IgD-negative memory B cell (primary cell): ENCODE results near the gene KCTD5. TPM values are rescaled to one million over a fixed set of nuclear protein-coding genes. Genes with fewer than 3 reads are reported as not detected.

Source experiments
- H3K27ac Mint-ChIP-seq, 3 donors: one replicate each; pipeline ENCODE4 v1.8.0; 2020 to 2022; ENCODE audit warnings: mild to moderate bottlenecking in 3 of 3, mixed read lengths in 3 of 3, moderate library complexity in 1 of 3
- H3K27me3 Mint-ChIP-seq: one replicate; pipeline ENCODE4 v1.8.0; 2021; ENCODE audit warnings: mixed read lengths
- H3K36me3 Mint-ChIP-seq: one replicate; pipeline ENCODE4 v1.8.0; 2020; ENCODE audit warnings: mild to moderate bottlenecking, mixed read lengths
- H3K4me1 Mint-ChIP-seq, 3 donors: one replicate each; pipeline ENCODE4 v1.8.0; 2020 to 2022; ENCODE audit warnings: mixed read lengths in 3 of 3, mild to moderate bottlenecking in 1 of 3
- H3K4me3 Mint-ChIP-seq, 4 donors: one replicate each; pipeline ENCODE4 v1.8.0; 2020 to 2022; ENCODE audit warnings: mild to moderate bottlenecking in 4 of 4, mixed read lengths in 4 of 4, moderate library complexity in 3 of 4
- H3K9me3 Mint-ChIP-seq, 3 donors: one replicate each; pipeline ENCODE4 v1.8.0; 2020 to 2021; ENCODE audit warnings: mixed read lengths in 3 of 3, mild to moderate bottlenecking in 1 of 3
- polyA plus RNA-seq: library from polyadenylated mRNA; unstranded; fragments of 300-500 nt; fragmentation: Illumina TruSeq; gene quantifications from one replicate; pipeline ENCODE4 v1.2.3, GENCODE V29; 2021

Gene KCTD5
- polyA plus RNA-seq, 1 donor from 2014 or later, result 24.9 TPM

DNA sequence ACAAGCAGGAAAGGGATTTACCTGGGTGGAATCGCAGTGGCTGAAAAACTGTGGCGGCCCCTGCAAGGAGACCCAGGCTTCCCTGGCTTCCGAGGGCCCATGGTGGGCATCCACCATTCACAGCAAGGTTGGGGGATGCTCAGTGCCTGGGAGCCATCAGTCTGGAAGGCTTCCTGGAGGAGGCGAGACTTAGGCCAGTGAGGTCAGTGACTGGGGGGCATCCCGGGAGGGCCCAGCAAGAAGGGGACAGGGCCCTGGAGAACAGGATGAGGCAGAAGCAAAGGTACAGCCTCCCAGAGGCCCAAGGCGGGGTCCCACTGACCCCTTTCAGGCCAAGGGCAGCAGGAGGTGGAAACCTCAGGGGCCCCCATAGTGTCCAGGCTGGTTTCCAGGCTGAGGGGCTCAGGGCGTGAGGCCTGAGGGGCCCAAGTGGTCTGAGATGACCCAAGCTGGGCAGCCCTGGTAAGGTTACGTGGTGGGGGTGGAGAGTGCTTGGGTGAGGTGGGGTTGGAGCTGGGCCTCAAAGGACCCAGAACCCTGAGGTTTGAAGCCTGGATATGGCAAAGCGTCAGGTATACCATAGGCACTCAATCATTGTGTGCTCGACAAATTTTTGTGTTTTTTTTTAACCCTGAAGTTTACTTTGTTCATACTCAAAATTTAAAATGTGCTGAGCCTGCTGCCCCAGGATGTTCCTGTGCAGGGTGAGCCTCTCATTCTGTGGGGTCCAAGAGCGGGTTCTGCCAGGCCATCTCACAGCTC is 54.3 kb downstream of the KCTD5 start:
- Mint-ChIP-seq H3K4me1 (no peaks in the 10 kb centered on the region), H3K27ac (no peak overlapping the region), H3K27me3 (peaks cover 3% of the 10 kb centered on the region), H3K9me3 (no peaks in the 10 kb centered on the region), H3K36me3 (peaks cover 4% of the 10 kb centered on the region), H3K4me3 (no peak overlapping the region)

DNA sequence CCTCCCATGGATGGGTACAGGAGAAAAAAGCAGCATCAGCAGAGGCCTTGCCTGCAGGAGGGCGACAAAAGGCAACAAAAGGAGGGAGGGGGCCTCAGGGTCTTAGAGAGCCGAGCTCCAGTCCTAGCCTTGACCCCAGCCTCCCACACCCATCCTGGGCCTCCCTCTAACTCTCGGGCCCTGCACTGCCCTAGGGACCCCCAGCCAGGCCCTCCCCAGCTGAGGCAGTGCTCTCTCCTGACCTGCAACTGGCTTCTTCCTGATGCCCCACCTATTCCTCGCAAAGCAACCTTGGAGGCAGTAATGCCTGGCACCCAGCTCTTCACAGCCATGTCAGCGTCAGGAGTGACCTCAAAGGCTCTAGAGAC is 54.9 kb downstream of the KCTD5 start:
- Mint-ChIP-seq H3K36me3 (peaks cover 4% of the 10 kb centered on the region), H3K27ac (no peak overlapping the region), H3K4me3 (no peak overlapping the region), H3K4me1 (no peaks in the 10 kb centered on the region), H3K27me3 (peaks cover 3% of the 10 kb centered on the region), H3K9me3 (no peaks in the 10 kb centered on the region)

DNA sequence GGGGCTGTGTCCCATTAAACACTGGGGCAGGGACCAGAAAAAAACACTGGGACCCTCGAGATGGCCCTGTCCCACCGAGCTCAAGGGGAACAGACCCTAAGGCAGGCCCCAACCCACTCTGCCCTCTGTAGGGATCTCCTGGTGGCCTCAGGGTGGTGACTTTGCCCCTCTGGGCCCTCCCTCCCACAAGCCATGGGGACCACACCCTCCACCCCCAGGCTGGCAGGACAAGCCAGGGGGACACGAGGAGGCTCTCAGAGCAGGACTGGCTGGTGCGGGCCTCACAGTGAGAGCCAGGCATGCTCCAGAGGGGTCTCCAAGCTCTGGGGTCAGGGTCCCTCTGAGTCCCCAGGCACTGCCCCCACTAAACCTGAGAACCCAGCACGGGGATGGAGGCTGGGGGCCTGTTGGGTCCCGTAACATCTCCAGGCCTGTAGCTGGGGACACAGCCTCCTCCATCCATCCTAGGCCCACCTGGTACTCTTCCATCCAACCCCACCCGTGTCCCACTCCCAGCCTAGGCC is 55.6 kb downstream of the KCTD5 start:
- no peak overlapping the region for H3K27ac Mint-ChIP-seq
- no peak overlapping the region for H3K4me3 Mint-ChIP-seq
- H3K9me3 Mint-ChIP-seq, result no peaks in the 10 kb centered on the region
- peaks cover 4% of the 10 kb centered on the region for H3K36me3 Mint-ChIP-seq
- H3K4me1 Mint-ChIP-seq, result no peaks in the 10 kb centered on the region
- H3K27me3 Mint-ChIP-seq, result peaks cover 3% of the 10 kb centered on the region

DNA sequence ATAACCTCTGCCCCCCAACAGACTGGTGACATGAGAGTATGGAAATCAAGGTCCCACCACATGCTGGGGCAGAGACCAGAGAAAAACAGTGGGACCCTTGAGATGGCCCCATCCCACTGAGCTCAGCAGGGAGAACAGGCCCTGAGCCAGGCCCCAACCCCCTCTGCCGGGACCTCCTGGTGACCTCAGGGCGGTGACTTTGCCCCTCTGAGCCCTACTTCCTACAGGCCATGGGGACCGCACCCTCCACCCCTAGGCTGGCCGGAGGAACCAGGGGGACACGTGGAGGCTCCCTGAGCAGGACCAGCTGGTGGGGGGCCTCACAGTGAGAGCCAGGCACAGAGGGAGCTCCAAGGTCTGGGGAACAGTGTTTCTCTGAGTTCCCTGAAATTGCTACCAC is 56.3 kb downstream of the KCTD5 start:
- H3K9me3 Mint-ChIP-seq, result no peaks in the 10 kb centered on the region
- no peak overlapping the region for H3K4me3 Mint-ChIP-seq
- no peaks in the 10 kb centered on the region for H3K4me1 Mint-ChIP-seq
- H3K27me3 Mint-ChIP-seq, result peaks cover 3% of the 10 kb centered on the region
- no peak overlapping the region for H3K27ac Mint-ChIP-seq
- H3K36me3 Mint-ChIP-seq, result peaks cover 4% of the 10 kb centered on the region

DNA sequence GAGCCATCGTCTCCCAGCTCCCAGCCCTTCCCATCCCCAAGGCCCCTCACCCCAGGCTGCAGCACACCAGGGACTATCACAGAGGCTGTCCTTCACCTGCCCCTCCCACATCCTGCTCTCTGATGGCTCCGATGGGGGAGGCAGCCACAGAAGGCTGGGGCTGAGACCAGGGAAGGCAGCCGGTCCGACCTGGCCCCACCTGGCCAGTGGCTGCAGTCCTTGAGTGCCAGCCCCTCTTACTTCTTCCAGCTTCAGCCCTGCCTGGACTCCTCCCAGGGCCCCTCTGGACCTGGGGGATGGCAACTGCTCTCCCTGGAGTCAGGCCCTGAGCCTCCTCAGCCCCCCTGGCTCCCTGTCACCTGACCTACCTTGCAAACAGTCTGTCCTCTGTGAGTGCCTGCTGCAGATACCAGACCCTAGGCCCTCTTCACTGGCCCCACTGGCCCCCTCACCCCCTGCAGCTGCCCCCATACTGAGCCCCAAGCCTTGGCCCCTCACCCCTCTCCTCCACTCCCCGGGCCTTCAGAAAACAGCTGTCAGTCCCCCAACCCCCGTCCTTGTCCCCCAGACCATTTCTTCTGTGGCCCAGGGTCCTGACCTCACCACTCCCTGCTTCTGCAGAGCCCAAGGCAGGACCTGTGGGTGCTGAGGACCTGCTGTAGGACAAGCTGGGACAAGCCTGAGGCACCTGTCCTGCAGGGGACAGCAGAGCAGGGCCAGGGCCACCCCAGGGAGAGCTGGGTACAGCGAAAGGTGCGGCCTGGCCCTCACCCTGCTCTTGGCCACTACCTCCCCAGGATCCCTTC is 57.5 kb downstream of the KCTD5 start:
- Mint-ChIP-seq H3K36me3 (peaks cover 4% of the 10 kb centered on the region), H3K9me3 (no peaks in the 10 kb centered on the region), H3K4me3 (no peak overlapping the region), H3K27ac (no peak overlapping the region), H3K4me1 (no peaks in the 10 kb centered on the region), H3K27me3 (no peaks in the 10 kb centered on the region)

DNA sequence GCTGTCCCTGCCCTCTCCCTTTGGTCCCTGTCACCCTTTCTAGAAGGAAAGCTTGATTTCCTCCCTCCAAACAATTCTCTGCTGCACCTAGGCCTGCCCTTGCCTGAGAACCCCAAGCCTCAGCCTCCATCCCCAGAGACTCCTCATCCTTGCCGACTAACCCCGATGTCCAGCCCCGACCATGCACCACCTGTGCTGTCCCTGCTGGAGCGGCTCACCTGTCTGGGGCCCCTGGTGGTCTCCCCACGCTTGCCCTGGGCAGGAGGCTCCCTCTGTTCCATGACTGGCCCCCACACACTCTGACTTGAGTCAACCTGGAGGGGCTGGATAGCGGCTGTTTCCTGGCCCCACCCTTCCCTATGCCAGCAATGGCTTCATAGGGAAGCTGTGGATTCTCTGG is 58.2 kb downstream of the KCTD5 start:
- Mint-ChIP-seq H3K9me3 (no peaks in the 10 kb centered on the region), H3K27me3 (no peaks in the 10 kb centered on the region), H3K4me1 (no peaks in the 10 kb centered on the region), H3K36me3 (peaks cover 4% of the 10 kb centered on the region), H3K27ac (no peak overlapping the region), H3K4me3 (no peak overlapping the region)

DNA sequence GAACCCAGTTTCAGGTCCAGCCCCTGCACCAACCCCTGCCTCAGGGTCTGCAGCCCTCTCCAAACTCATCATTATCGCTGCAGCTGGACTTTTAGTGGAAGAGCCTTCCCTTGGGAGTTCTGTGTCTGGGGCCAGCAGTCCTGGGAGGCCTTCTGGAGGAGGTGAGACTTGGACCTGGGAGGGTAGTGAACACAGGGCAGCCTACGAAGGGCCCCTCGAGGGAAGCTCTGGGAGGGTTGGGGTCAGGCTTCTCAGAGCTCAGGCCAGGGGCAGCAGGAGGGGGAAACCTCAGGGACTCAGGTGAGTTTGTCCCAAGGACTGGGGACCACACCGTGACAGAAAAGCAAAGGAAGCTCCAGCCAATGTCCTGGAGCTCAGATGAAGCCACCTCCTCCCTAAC is 58.8 kb downstream of the KCTD5 start:
- H3K4me1 Mint-ChIP-seq, result no peaks in the 10 kb centered on the region
- H3K27ac Mint-ChIP-seq, result no peak overlapping the region
- no peaks in the 10 kb centered on the region for H3K9me3 Mint-ChIP-seq
- no peaks in the 10 kb centered on the region for H3K27me3 Mint-ChIP-seq
- H3K4me3 Mint-ChIP-seq, result no peak overlapping the region
- peaks cover 4% of the 10 kb centered on the region for H3K36me3 Mint-ChIP-seq

DNA sequence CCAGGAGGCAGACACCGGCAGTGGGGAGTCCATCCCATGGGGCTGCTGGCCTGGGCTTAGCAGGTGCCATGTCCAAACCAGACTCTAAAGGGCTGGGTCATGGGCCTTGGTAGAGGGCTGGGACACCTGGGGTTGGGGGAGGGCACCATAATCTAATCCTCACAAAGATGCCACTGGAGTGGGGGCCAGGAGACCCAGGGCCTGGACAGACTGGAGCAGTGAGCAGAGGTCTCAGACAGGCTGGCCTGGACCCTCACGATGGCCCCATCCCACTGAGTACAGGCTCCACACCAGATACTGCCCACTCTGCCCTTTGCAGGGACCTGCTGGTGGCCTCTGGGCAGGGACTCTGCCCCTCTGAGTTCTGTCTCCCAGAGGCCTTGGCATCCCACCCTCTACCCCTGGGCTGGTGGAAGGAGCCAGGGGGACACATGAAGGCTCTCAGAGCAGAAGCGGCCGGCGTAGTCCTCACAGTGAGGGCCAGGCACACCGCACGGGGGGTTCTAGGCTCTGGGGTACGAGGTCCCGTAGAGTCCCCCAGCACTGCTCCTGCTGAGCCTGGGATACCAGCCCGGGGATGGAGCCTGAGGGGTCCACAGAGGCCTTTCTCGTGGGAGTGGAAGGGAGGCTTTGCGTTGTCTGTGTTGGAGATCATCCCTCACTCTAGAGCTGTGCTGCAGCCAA is 60.1 kb downstream of the KCTD5 start:
- Mint-ChIP-seq H3K4me1 (no peaks in the 10 kb centered on the region), H3K27me3 (no peaks in the 10 kb centered on the region), H3K9me3 (no peaks in the 10 kb centered on the region), H3K4me3 (no peak overlapping the region), H3K27ac (no peak overlapping the region), H3K36me3 (peaks cover 4% of the 10 kb centered on the region)

DNA sequence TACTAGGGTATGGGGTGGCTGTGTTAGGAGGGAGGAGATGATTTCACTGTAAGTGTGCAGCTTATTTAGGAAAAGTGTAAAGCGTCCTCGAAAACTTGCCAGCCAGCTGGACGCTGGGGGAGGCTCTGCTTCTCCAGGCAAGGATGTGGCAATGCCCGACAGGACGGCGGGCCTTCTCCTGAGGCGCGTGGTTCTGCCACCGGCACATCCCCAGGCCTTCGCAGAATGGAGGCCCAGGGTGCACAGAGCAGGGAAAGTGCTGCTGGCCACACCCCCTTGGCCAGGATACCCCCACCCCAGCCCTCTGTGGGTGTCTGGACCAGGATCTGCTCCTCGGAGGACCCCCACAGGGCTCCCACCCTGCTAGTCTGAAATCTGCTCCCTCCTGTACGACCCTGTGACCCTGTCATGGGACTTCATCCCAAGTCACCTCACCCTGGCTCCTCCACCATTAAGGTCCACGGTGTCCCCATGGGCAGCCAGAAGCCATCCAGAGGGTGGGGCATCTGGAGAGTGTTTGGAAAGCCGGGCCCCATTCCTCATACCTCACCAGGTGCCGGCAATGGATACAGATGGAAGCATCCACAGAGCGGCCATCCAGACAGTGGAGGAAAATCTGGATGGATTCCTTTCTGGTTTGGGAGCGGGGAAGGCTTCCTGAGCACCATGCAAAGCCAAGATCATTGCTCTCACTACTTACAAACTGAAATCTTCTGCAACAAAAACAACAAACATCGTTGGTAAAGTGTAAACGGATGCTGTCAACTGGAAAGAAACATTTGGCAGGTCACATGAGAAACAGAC is 60.9 kb downstream of the KCTD5 start:
- Mint-ChIP-seq H3K4me3 (peak overlapping the region in 1 of 4 donors; percentile 14), H3K27me3 (no peaks in the 10 kb centered on the region), H3K36me3 (peaks cover 3% of the 10 kb centered on the region), H3K9me3 (no peaks in the 10 kb centered on the region), H3K27ac (no peak overlapping the region), H3K4me1 (no peaks in the 10 kb centered on the region)

DNA sequence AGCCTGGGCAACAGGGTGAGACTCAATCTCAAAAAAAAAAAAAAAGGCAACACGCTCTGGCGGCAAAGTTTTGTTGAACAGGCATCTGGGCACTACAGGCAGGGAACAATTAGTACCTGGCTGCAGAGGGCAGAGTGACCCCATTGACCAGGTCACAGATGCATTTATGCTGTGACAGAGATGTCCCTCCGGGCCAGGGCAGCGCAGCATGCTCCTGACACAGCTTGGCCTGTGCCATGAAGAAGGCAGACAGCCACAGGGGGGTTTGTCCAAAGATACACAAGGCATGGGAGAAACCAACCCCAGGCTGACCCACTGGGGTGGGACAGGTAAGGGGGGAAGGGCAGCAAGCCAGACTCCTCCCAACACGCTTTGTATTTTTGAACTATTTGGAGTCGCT is 62.4 kb downstream of the KCTD5 start:
- Mint-ChIP-seq H3K36me3 (peaks cover 2% of the 10 kb centered on the region), H3K27me3 (no peaks in the 10 kb centered on the region), H3K4me3 (no peak overlapping the region), H3K4me1 (no peaks in the 10 kb centered on the region), H3K9me3 (no peaks in the 10 kb centered on the region), H3K27ac (no peak overlapping the region)

DNA sequence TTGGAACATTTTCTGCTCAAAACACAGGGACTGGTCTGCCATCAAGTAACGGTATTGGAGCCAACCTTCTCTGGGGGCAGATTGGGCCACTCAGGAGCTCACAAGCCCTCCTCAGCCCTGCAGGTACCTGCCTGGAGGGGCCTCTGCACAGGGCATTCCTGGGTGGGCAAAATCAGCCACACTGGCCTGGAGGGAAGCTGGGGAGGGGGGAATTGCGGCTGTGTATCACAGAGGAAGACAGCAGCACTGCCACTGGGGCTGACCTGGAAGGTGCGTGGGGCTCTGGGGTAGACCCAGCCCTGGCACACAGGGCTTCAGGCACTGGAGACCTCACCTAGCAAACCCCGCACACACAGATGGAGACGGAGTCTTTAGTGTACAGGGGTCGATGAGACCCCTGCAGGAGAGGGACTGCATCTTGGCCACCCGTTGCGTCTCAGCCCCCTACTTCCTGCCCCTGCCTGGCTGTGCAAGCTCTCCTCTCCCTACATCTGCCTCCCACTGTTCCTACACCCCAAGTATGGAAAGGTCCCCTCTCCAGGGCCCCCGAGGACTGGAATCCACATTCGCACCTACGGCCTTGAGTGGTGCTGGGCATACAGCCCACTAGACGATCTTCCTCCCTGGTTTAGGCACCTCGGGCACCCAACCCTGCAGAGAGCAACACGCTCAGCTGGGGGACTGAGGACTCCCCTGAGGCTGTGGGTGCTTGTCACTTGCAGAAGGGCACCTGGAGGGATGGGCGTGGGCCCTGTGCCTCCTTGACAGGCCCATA is 63.0 kb downstream of the KCTD5 start:
- Mint-ChIP-seq H3K4me1 (no peaks in the 10 kb centered on the region), H3K36me3 (peaks cover 1% of the 10 kb centered on the region), H3K27me3 (no peaks in the 10 kb centered on the region), H3K9me3 (no peaks in the 10 kb centered on the region), H3K27ac (peak overlapping the region in 1 of 3 donors; percentile 72), H3K4me3 (no peak overlapping the region)

DNA sequence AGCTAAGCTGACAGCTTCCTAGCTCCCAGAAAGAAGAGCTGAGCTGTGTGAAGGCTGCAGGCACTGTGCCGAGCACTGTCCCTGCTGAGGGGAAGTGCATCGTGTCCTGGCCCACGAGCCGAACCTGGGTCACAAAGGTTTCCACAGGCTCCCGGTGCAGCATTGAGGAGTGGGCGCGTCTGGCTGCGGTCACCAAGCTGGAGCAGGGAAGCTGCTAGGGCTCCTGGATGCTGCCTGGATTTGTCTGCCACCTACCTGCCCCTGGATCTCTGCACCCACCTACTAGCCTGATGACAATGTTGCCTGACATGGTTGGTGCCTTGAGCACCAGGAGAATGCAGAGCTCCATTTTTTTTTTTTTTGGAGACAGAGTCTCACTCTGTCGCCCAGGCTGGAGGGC is 63.6 kb downstream of the KCTD5 start:
- H3K4me1 Mint-ChIP-seq, result peaks cover 0 to 5% (median 3%) of the 10 kb centered on the region in 3 donors
- no peaks in the 10 kb centered on the region for H3K36me3 Mint-ChIP-seq
- no peaks in the 10 kb centered on the region for H3K27me3 Mint-ChIP-seq

DNA sequence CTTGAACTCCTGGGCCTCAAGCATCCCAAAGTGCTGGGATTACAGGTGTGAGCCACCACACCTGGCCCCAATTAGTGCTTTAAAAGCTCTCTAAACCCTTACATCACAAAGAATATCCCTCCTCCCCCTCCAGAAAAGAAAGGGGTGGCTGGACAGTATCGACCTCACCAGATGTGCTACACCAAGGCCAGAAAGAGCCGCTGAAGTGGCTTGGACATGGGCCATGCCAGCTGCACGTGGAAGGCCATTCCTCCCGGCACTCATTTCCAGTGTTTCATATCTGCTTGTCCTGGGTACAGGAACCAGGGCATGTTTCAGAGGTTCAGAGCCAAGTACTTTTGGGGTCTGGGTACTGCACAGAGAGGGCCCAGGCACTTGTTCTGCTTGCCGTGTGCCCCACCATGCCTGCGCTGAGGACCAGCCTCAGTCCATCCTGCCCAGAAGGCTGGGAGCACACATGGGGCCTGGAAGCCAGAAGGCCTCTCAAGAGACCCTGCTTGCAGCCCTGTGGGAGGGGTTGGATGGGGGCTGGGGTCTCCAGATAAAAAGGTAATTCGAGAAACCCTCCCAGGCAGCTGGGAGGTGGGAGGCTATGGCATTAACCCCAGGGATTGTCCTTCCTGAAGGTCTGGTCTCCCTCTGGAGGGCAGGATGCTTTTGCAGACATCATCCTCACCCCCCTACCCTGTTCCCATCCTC is 66.6 kb downstream of the KCTD5 start:
- Mint-ChIP-seq H3K27ac (peak overlapping the region in 2 of 3 donors; percentile 60 to 77), H3K36me3 (peaks cover 2% of the 10 kb centered on the region), H3K4me1 (peaks cover 14 to 22% (median 18%) of the 10 kb centered on the region in 3 donors), H3K9me3 (no peaks in the 10 kb centered on the region), H3K27me3 (no peaks in the 10 kb centered on the region), H3K4me3 (no peak overlapping the region)

More for the DNA sequence above, 63.6 kb downstream of the KCTD5 start:
- Mint-ChIP-seq H3K27ac (no peak overlapping the region), H3K9me3 (no peaks in the 10 kb centered on the region), H3K4me3 (no peak overlapping the region)
